HG02798 (cell line): Measurements from ENCODE around the gene SUMO2.
"Not testable (repeated sequence)": the region's sequence is repeated elsewhere in the genome, so short reads cannot be mapped to it uniquely, and the experiment has no call there.

Experiments used
- ATAC-seq: cut with Tn5 transposase; IDR thresholded peaks from one replicate; pipeline ENCODE4 v1.9.1; 2021; ENCODE audit warnings: mild to moderate bottlenecking; ENCODE audit not compliant: unreplicated experiment, poor library complexity

Gene SUMO2

DNA sequence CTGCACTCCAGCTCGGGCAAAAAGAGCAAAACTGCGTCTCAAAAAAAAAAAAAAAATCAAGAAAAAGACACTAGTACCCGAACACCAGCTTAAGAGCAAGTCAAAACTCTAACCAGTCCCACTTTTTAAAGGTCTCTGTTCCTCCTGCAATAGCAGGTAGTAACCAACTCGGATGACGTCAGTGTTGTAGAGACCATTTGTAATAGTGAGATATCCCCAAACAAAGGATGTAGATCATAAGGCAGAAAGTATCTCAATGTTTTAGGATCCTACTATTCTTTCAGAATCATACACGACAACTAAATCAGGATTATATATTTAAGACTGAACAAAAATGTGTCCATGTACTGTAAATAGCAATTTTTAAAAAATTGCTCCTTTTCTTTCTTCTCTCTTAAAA is 30.8 kb downstream of the SUMO2 start:
- ATAC-seq, result no peak

DNA sequence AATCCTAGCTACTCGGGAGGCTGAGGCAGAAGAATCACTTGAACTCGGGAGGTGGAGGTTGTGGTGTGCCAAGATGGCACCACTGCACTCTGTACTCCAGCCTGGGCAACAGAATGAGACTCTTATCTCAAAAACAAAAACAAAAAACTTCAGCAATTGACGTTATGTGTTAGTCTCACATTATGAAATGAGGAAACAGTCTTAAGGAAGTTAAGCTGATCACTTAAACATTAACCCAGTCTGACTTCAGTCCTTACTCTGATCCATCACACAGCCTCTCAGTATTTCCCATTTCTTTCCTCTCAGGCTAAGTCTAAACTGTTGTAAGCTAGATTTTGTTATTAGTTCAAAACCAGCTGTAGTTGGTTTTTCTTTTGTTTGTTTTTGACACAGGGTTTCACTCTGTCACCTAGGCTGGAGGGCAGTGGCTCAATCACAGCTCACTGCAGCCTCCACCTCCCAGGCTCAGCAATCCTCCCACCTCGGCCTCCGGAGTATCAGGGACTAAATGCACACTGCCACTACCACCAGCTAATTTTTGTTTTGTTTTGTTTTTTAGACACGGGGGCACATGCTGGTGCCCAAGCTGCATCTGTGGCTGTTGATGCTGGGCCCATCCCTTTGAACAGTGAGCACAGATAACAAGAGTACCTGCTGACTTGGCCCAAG is 34.7 kb downstream of the SUMO2 start:
- no peak for ATAC-seq

- no peak for ATAC-seq
Observed at GRCh38 chr17:75146592-75146991, 36.2 kb downstream of the SUMO2 start.

DNA sequence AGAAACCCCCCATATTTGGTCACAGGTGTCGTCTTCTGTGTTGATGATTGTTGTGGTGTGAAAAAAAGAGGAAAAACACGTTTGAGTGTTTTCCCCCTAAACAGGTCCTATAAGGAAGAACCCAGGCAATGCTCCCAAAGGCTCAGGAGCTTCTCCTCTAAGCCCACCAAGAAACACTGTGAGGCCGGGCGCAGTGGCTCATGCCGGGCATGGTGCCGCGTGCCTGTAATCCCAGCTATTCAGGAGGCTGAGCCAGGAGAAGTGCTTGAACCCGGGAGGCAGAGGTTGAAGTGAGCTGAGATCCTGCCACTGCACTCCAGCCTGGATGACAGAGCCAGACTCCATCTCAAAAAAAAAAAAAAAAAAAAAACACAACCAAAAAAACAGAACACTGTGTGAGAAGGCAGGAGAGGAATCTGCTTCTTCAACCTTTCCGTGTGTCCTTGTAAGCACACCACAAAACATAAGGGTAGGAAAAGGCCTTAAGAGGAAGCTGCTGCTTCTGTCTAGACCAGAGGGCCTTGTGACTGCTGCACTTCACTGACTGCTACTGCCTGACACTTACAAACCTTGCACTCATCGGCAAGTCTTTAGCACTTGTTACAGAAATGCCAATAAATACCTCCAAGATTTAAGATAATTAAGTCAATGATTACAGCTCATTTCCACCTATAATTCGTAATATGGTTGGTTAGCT is 37.8 kb downstream of the SUMO2 start:
- no peak for ATAC-seq

DNA sequence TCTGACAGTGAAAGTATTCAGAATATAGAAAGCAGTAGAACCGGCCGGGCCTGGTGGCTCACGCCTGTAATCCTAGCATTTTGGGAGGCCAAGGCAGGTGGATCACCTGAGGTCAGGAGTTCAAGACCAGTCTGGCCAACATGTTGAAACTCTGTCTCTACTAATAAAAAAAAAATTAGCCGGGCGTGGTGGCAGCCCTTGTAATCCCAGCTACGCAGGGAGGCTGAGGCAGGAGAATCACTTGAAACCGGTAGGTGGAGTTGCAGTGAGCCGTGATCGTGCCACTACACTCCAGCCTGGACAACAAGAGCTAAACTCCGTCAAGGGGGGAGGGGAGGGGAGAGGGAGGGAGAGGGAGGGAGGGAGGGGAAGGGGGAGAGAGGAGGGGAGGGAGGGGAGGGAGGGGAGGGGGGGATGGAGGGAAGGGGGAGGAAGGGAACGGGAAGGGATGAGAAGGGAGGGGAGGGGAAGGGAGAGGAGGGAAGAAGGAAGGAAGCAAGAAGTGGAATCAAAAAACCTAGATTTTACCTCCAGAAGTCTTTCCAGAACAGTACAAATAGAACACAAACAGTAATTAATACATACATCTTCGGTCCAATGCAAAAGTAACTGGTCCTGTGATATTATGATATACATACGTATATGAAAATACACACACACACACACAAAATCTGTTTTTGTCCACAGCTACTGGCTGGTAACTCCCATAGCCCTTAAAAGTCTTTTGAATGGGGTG is 40.4 kb downstream of the SUMO2 start:
- no peak for ATAC-seq

- no peak for ATAC-seq
Observed at GRCh38 chr17:75138519-75138918, 44.2 kb downstream of the SUMO2 start.

DNA sequence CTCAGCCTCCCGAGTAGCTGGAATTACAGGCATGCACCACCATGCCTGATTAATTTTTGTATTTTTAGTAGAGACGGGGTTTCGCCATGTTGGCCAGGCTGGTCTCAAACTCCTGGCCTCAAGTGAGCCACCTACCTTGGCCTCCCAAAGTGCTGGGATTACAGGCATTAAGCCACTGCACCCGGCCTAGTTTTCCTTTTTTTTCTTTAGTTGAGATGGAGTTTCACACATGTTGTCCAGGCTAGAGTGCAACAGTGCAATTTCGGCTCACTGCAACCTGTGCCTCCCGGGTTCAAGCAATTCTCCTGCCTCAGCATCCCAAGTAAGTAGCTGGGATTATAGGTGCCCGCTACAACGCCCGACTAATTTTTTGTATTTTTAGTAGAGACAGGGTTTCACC is 45.0 kb downstream of the SUMO2 start:
- ATAC-seq, result not testable (repeated sequence)

GRCh38 chr17:75135946-75136345 is 46.8 kb downstream of the SUMO2 start:
- ATAC-seq, result no peak

GRCh38 chr17:75135452-75135851 is 47.3 kb downstream of the SUMO2 start:
- ATAC-seq, result no peak

- not testable (repeated sequence) for ATAC-seq
Observed at GRCh38 chr17:75133607-75134347, 49.0 kb downstream of the SUMO2 start.

- ATAC-seq, result no peak
Observed at GRCh38 chr17:75133001-75133400, 49.8 kb downstream of the SUMO2 start.

- ATAC-seq, result not testable (repeated sequence)
Observed at GRCh38 chr17:75132018-75133000, 50.5 kb downstream of the SUMO2 start.

DNA sequence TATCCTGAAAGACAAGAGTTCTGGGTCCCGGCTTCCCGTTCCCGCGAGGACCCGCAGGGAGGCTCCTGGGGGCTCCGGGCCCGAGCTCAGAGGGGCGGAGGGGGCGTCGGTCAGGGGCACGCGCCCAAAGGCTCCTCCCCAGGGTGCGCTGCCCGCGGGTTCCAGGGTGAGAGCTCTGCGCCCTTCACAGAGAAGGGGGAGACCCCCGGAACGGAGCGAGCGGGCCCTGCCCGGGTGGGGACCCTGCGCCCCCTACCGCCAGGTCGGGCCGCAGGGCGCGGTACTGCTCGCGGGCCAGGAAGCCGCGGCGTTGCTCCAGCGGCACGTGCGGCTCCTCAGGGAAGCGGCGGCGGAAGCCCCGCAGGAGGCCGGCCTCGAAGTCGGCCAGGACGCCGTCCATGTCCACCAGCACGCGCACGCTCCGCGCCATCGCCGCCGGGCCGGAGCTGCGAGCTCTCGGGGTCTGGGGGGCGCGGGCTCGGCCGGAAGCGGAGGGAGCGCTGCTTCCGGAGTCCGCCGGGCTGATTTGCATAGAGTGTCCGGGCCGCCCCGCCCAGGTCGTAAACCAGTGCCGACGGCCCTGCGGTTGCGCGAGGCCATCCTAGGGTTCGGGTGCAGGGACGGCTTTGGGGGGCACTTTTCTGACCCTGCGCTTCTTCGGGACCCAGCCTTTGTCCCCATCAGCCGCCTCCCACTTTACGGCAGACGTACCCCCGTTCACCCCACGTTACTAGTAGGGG is 51.3 kb downstream of the SUMO2 start, which contains the start of gene NT5C:
Gene NT5C, minus strand, starts transcription at position 465 of the 740 bp plus-strand sequence. Its CDS starts 35 bp downstream, at position 430.
- peak; percentile 86 for ATAC-seq

- ATAC-seq, result peak; percentile 12
Observed at GRCh38 chr17:75130632-75131277, 52.0 kb downstream of the SUMO2 start.

DNA sequence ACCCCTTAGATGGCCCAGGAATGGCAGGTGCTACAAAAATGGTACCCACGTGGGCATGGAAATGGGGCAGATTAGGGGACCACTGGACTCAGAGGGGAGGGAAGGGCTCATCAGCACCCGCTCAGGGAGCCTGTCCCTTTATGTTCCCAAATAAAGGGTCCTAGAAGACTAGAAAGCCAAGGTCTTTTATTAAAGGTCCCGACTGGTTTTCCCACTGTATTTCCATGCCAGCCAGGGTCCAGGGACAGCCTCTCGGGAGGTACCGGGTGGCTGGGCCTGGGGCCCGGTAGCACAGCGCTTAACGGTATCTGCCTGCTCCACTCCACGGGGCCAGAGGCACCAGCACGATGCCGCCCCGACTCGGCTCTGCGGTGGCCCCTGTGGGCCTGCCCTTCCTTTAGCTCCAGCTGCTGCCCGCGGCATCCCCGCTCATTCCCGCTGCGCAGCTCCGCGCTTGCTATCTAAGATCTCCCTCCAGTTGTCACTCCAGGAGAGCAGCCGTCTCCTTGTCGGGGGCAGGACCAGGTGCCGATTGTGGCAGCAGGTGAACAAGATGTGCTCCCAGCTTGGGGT is 52.6 kb downstream of the SUMO2 start:
- ATAC-seq, result no peak

DNA sequence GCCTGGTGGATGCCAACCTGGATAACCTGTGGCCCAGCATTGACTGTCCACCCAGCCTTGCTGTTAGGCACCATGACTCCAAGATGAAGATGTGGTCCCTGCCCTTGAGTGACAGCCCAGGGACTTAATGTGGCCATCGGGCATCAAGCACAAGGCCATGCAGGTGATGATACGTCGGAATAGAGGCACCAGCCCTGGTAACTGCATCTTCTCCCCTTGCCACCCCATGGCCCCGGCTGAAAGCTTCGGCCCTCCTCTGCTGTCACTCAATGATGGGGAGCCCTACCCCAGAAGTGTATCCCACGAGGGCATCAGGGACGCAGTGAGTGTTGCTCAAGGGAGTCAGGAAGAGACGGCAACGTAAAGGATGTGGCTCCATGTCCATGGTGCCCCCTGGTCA is 53.2 kb downstream of the SUMO2 start:
- ATAC-seq, result no peak

GRCh38 chr17:75128694-75129505 is 53.9 kb downstream of the SUMO2 start:
- no peak for ATAC-seq
